Astrocyte of the spinal cord (primary cell): ENCODE data around the gene TAF11L9.
"Not testable (repeated sequence)": the region's sequence is repeated elsewhere in the genome, so short reads cannot be mapped to it uniquely, and the experiment has no call there.

Experiments used
- DNase-seq: peaks from one replicate; pipeline ENCODE4 v3.0.0; 2011; ENCODE audit warnings: low read depth, low spot score
- H3K4me3 ChIP-seq: 2 replicates; pipeline ENCODE4 v1.5.1; 2011; ENCODE audit warnings: low read depth, mild to moderate bottlenecking, low read length, moderate library complexity
- in situ Hi-C: cut with HindIII; loops from 2 replicates; pipeline ENCODE4 v1.10.0; 2017; ENCODE audit warnings: low sequenced_read_pairs
- TF ChIP-seq, protein P1 (sequence below): IDR thresholded peaks from 2 replicates; pipeline ENCODE4 v1.5.1; 2012; ENCODE audit warnings: low read depth, mild to moderate bottlenecking, low read length, inconsistent platforms

TAF11L9 gene

DNA sequence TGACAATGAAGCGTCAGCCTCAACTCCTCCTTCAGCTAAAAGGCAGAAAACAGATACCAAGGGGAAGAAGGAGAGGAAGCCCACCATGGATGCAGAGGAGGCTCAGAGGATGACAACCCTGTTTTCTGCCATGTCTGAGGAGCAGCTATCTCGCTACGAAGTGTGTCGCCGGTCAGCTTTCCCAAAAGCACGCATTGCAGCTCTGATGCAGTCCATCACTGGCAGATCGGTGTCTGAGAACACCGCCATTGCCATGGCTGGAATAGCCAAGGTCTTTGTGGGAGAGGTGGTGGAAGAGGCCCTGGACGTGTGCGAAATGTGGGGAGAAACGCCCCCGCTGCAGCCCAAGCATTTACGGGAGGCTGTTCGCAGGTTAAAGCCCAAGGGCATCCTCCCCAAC lies 10.8 kb upstream of the TAF11L9 start:
- TF ChIP-seq, protein P1, sequence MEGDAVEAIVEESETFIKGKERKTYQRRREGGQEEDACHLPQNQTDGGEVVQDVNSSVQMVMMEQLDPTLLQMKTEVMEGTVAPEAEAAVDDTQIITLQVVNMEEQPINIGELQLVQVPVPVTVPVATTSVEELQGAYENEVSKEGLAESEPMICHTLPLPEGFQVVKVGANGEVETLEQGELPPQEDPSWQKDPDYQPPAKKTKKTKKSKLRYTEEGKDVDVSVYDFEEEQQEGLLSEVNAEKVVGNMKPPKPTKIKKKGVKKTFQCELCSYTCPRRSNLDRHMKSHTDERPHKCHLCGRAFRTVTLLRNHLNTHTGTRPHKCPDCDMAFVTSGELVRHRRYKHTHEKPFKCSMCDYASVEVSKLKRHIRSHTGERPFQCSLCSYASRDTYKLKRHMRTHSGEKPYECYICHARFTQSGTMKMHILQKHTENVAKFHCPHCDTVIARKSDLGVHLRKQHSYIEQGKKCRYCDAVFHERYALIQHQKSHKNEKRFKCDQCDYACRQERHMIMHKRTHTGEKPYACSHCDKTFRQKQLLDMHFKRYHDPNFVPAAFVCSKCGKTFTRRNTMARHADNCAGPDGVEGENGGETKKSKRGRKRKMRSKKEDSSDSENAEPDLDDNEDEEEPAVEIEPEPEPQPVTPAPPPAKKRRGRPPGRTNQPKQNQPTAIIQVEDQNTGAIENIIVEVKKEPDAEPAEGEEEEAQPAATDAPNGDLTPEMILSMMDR: no peak
- in situ Hi-C loops: no loop called here
- no peak overlapping the region for H3K4me3 ChIP-seq
- DNase-seq: no peak

DNA sequence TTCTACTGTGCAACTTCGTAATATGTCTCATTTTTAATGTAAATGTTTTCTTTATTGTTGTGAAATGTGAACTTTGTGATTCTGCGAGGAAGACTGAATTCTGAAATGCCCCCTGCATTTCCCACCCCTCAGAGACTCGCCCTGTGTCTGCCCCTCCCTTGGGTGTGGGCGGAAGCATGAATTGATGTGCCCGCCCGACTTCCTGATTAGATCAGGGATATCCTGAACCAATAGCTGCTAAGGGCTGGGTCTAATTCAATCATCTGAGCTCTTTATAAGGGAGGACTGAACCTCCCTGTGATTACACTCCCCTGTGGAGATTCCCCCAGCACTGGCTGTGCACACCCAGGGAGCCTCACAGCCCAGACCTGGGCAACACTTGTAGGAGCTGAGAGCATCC lies 9.7 kb upstream of the TAF11L9 start, which contains the start of gene TAF11L11:
Gene TAF11L11 (plus strand): TSS at position 304 of the 400 bp plus-strand sequence.
- H3K4me3 ChIP-seq, DNase-seq, in situ Hi-C loops: not testable (repeated sequence)

DNA sequence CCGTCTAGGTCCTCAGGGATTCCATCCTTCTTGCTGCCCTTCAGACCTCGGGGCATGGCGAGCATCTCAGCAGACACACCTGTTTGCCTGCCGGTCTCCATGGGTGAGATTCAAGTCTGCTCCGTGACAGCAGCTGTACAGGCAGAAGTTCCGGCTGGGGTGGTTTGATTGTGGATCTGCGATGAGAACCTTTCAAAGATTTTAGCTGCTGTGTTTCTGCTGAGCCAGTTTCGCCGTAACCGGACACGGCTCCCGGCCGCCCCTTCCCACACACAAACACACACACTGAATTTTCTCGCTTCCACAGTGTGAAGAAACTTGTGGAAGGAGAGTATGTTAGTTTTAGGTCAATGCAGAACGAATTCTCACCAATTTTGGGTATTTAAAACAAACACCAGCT lies 3.5 kb upstream of the TAF11L9 start, which contains the start of gene TAF11L10:
Gene TAF11L10 (minus strand): TSS at position 101 of the 400 bp plus-strand sequence.
- DNase-seq, H3K4me3 ChIP-seq, in situ Hi-C loops: not testable (repeated sequence)

DNA sequence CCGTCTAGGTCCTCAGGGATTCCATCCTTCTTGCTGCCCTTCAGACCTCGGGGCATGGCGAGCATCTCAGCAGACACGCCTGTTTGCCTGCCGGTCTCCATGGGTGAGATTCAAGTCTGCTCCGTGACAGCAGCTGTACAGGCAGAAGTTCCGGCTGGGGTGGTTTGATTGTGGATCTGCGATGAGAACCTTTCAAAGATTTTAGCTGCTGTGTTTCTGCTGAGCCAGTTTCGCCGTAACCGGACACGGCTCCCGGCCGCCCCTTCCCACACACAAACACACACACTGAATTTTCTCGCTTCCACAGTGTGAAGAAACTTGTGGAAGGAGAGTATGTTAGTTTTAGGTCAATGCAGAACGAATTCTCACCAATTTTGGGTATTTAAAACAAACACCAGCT lies 3.3 kb downstream of the TAF11L9 start, which contains the start of gene TAF11L8:
Gene TAF11L8 (minus strand): TSS at position 101 of the 400 bp plus-strand sequence.
- DNase-seq, H3K4me3 ChIP-seq, in situ Hi-C loops: not testable (repeated sequence)

DNA sequence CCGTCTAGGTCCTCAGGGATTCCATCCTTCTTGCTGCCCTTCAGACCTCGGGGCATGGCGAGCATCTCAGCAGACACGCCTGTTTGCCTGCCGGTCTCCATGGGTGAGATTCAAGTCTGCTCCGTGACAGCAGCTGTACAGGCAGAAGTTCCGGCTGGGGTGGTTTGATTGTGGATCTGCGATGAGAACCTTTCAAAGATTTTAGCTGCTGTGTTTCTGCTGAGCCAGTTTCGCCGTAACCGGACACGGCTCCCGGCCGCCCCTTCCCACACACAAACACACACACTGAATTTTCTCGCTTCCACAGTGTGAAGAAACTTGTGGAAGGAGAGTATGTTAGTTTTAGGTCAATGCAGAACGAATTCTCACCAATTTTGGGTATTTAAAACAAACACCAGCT lies 8.5 kb downstream of the TAF11L9 start, which contains the start of gene TAF11L7:
Gene TAF11L7 (minus strand): TSS at position 101 of the 400 bp plus-strand sequence.
- H3K4me3 ChIP-seq, DNase-seq, in situ Hi-C loops: not testable (repeated sequence)
